NCI-H69 (cell line): Measurements from ENCODE around the gene IAH1.

Source experiments
- DNase-seq: peaks from one replicate; lab custom pipeline; 2025; lab: John Stamatoyannopoulos, UW

IAH1 gene

GRCh38 chr2:9474361-9475057 lies at the start of gene IAH1:
Gene IAH1 (plus strand): TSS chr2:9474551. CDS start chr2:9474567, 16 bp downstream.
- DNase-seq, result peak; percentile 66

- no peak for DNase-seq
These were observed 45.3 kb upstream of the IAH1 start for GRCh38 chr2:9428965-9429577.

- DNase-seq, result no peak
These were observed 43.7 kb upstream of the IAH1 start for GRCh38 chr2:9430316-9431293.

GRCh38 chr2:9434489-9434888 lies 39.9 kb upstream of the IAH1 start:
- no peak for DNase-seq

DNA sequence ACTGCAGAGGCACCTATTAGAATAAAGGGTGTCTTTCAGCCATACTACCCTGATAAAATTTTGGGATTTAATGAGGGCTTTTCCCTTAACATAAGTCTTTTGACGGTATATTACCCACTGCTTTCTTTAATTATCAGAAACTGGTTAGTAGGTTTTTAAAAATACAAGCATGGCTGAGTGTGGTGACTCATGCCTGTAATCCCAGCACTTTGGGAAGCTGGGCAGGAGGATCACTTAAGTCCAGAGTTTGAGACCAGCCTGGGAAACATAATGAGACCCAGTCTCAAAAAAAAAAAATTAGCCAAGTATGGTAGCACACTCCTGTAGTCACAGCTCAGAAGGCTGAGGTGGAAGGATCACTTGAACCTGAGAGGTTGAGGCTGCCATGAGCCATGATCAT lies 34.8 kb upstream of the IAH1 start:
- DNase-seq, result no peak

- DNase-seq, result no peak
These were observed 34.2 kb upstream of the IAH1 start for GRCh38 chr2:9440058-9440727.

GRCh38 chr2:9441556-9441955 lies 32.8 kb upstream of the IAH1 start:
- no peak for DNase-seq

DNA sequence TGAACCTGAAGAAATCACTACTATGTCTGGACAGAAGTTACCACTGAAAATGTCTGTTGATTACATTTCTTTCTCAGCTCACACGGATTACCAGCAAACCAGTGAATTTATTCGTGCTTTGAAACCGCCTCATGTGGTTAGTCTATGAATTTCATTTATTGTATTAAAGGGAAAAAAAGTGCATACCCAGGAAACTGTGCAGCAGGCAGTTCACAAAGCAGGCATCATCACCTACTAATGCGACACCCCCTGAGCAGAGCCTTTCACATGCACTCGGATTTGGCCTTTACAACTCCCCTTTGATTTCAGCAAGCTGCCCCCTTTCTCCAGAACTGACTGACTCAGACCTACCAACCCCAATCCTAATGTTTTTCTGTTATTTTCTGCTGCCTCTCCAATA lies 30.8 kb upstream of the IAH1 start:
- DNase-seq, result no peak

- DNase-seq, result no peak
These were observed 29.3 kb upstream of the IAH1 start for GRCh38 chr2:9445089-9445488.

GRCh38 chr2:9451231-9451630 lies 23.1 kb upstream of the IAH1 start:
- DNase-seq, result peak; percentile 44

- DNase-seq, result no peak
These were observed 13.8 kb upstream of the IAH1 start for GRCh38 chr2:9460441-9461017.

- no peak for DNase-seq
These were observed 13.3 kb upstream of the IAH1 start for GRCh38 chr2:9461079-9461478.

DNA sequence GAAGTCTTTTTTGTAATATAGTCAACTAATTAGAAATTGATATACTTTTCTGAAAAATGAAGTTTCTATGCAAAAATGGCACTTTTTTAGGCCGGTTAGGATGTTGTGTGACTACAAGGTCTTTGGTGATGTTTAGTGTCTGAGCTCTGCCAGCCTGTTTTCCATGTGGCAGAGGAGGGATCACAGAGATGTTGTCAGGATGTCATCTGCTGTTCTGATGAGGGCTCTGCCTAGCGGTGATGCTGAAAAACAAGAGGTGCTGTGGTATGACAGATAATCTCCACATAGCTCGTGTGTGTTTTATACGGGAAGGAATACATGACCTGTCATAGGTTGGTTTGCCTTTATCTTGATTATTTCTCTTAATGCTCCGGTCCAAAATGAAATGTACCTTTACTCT lies 12.0 kb upstream of the IAH1 start:
- DNase-seq, result no peak

- peak; percentile 83 for DNase-seq
These were observed 11.3 kb upstream of the IAH1 start for GRCh38 chr2:9462886-9463697.

GRCh38 chr2:9463698-9464034 lies 10.7 kb upstream of the IAH1 start:
- peak; percentile 5 for DNase-seq

- no peak for DNase-seq
These were observed 9.2 kb upstream of the IAH1 start for GRCh38 chr2:9465170-9465569.

- no peak for DNase-seq
These were observed 8.1 kb upstream of the IAH1 start for GRCh38 chr2:9466147-9466683.

DNA sequence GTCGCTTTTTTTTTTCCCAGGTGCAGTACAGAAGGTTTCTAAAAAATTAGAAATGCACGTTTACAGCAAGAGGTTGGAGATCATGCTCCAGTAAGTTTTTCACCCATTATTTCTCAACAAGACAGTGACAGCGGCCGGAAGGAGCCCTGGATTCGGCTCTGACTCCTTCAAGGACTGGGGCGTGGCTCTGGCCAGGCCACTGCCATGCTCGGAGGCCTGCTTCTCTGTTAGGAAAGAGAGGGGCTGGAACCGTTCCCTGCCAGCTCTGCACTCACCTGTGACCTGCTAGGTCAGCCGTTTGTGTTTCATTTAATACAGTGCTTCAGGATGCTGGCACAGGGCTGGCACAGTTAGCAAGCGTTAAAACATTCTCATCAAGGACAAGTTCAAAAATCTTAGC lies 6.7 kb upstream of the IAH1 start:
- DNase-seq, result no peak

- no peak for DNase-seq
These were observed 3.1 kb upstream of the IAH1 start for GRCh38 chr2:9471206-9471605.

DNA sequence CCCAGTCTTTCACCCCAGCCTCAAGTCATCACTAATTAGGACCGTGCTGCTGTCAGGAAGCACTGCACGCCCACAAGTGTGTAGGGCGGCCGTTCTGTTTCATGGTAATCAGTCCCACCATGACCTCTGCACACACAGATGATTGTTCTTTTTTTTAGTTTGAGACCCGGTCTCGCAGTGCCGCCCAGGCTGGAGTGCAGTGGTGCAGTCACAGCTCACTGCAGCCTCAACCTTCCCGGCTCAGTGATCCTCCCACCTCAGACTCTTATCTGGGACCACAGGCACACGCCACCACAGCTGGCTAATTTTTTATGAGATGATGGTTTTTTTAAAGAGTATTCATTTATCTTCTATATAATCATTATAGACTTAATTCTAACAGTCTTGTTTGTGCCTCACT lies 1.8 kb upstream of the IAH1 start:
- no peak for DNase-seq
